CD14-positive monocyte (primary cell): ENCODE data around the gene PER1. TPM values are rescaled to one million over a fixed set of nuclear protein-coding genes. Genes with fewer than 3 reads are reported as not detected.

Source experiments
- DNase-seq, 3 donors: peaks; one replicate each; pipeline ENCODE4 v3.0.0-alpha.2; 2011 to 2022
- H2AFZ ChIP-seq: 2 replicates; pipeline ENCODE4 v1.6.0; 2012; ENCODE audit warnings: mild to moderate bottlenecking, low read depth, low read length, inconsistent platforms; ENCODE audit not compliant: insufficient read depth, poor library complexity, severe bottlenecking
- H3K27ac ChIP-seq, 2 donors: 1 replicate in 1 of 2; 2 replicates in 1 of 2; pipeline ENCODE4 v1.5.1; 2012 to 2013; ENCODE audit warnings: low read length in 2 of 2, control low read depth in 1 of 2, inconsistent platforms in 1 of 2, low read depth in 1 of 2, mild to moderate bottlenecking in 1 of 2
- H3K27me3 ChIP-seq, 2 donors: one replicate each; pipeline versions ENCODE4 v1.6.0 to v1.6.1; 2011 to 2013; ENCODE audit warnings: low read length in 2 of 2; ENCODE audit not compliant: control insufficient read depth in 2 of 2, insufficient read depth in 2 of 2
- H3K36me3 ChIP-seq, 2 donors: replicated peaks in 1 of 2; 1 replicate in 1 of 2; 2 replicates in 1 of 2; pipeline versions ENCODE4 v1.5.1 to v1.6.1; 2012 to 2013; ENCODE audit warnings: low read length in 2 of 2, control low read depth in 1 of 2, inconsistent platforms in 1 of 2, mild to moderate bottlenecking in 1 of 2; ENCODE audit not compliant: insufficient read depth in 2 of 2, control insufficient read depth in 1 of 2
- H3K4me1 ChIP-seq, 2 donors: 1 replicate in 1 of 2; 2 replicates in 1 of 2; pipeline versions ENCODE4 v1.5.1 to v1.6.1; 2012 to 2013; ENCODE audit warnings: low read length in 2 of 2, control low read depth in 1 of 2, inconsistent platforms in 1 of 2, mild to moderate bottlenecking in 1 of 2, moderate library complexity in 1 of 2; ENCODE audit not compliant: insufficient read depth in 2 of 2, control insufficient read depth in 1 of 2
- H3K4me2 ChIP-seq: replicated peaks from 2 replicates; pipeline ENCODE3; 2012; ENCODE audit warnings: low read length, moderate library complexity, mild to moderate bottlenecking; ENCODE audit not compliant: poor library complexity, severe bottlenecking; ENCODE audit errors: extremely low read depth
- H3K4me3 ChIP-seq, 3 experiments: fragments of 200-600 bp in 1 of 3; sonication (generic) in 1 of 3; replicated peaks in 1 of 3; 1 replicate in 2 of 3; 2 replicates in 1 of 3; pipeline ENCODE4 v1.5.1; 2011 to 2013; ENCODE audit warnings: low read length in 3 of 3, mild to moderate bottlenecking in 3 of 3, control low read depth in 2 of 3, low read depth in 2 of 3, inconsistent platforms in 1 of 3, moderate library complexity in 1 of 3
- H3K79me2 ChIP-seq: 2 replicates; pipeline ENCODE4 v1.6.0; 2012; ENCODE audit warnings: mild to moderate bottlenecking, control low read depth, inconsistent platforms, low read length, moderate library complexity; ENCODE audit not compliant: insufficient read depth
- H3K9ac ChIP-seq: 2 replicates; pipeline ENCODE4 v1.6.0; 2017; ENCODE audit warnings: low read length, mild to moderate bottlenecking; ENCODE audit not compliant: insufficient read depth, poor library complexity, severe bottlenecking
- H3K9me3 ChIP-seq, 2 donors: replicated peaks in 1 of 2; 1 replicate in 1 of 2; 2 replicates in 1 of 2; pipeline versions ENCODE4 v1.5.1 to v1.6.1; 2012 to 2013; ENCODE audit warnings: low read length in 2 of 2, control low read depth in 1 of 2; ENCODE audit not compliant: control insufficient read depth in 1 of 2, insufficient read depth in 1 of 2
- H4K20me1 ChIP-seq: 2 replicates; pipeline ENCODE4 v1.6.0; 2012; ENCODE audit warnings: mild to moderate bottlenecking, low read length, control low read depth, moderate library complexity; ENCODE audit not compliant: insufficient read depth
- H3K27ac Mint-ChIP-seq, 7 donors: one replicate each; pipeline ENCODE4 v1.8.0; 2020; ENCODE audit warnings: mild to moderate bottlenecking in 7 of 7, mixed read lengths in 7 of 7, moderate library complexity in 6 of 7, inconsistent platforms in 2 of 7
- H3K27me3 Mint-ChIP-seq, 3 donors: one replicate each; pipeline ENCODE4 v1.8.0; 2021 to 2022; ENCODE audit warnings: low read depth in 3 of 3, mild to moderate bottlenecking in 3 of 3, mixed read lengths in 3 of 3, moderate library complexity in 3 of 3, inconsistent platforms in 1 of 3
- H3K36me3 Mint-ChIP-seq, 2 donors: one replicate each; pipeline ENCODE4 v1.8.0; 2020; ENCODE audit warnings: mixed read lengths in 2 of 2, inconsistent platforms in 1 of 2, mild to moderate bottlenecking in 1 of 2
- H3K4me1 Mint-ChIP-seq: one replicate; pipeline ENCODE4 v1.8.0; 2020; ENCODE audit warnings: mild to moderate bottlenecking, mixed read lengths
- H3K4me3 Mint-ChIP-seq, 2 donors: one replicate each; pipeline ENCODE4 v1.8.0; 2020; ENCODE audit warnings: mild to moderate bottlenecking in 2 of 2, mixed read lengths in 2 of 2, moderate library complexity in 1 of 2
- H3K9me3 Mint-ChIP-seq, 7 donors: one replicate each; pipeline ENCODE4 v1.8.0; 2020 to 2022; ENCODE audit warnings: mixed read lengths in 7 of 7, mild to moderate bottlenecking in 6 of 7, moderate library complexity in 6 of 7, inconsistent platforms in 2 of 7
- WGBS: methylation state at CpG from one replicate; pipeline ENCODE4 v1.1.5; 2013; ENCODE audit warnings: missing lambda C conversion rate; ENCODE audit not compliant: insufficient coverage; 5-methylcytosine and 5-hydroxymethylcytosine counted together
- intact Hi-C, 2 donors: fragments of 100-400 bp; cut with micrococcal nuclease; formaldehyde crosslinking; loops; one replicate each; pipeline versions ENCODE4 v1.15.0 to v1.15.1; 2023
- polyA plus RNA-seq, 3 donors: library from polyadenylated mRNA; depleted of rRNA in 1 of 3; unstranded in 2 of 3; stranded (reverse) in 1 of 3; fragments of 300-500 nt in 2 of 3; fragments of >200 nt in 1 of 3; fragmentation: Illumina TruSeq in 2 of 3; gene quantifications; 1 replicate in 2 of 3; 2 replicates in 1 of 3; pipeline ENCODE4 v1.2.3, GENCODE V29; 2012 to 2021
- TF ChIP-seq, protein P1 (sequence below): fragments of 200-600 bp; IDR thresholded peaks from one replicate; pipeline ENCODE4 v1.8.0; 2022; ENCODE audit warnings: antibody characterized with exemption, mild to moderate bottlenecking

PER1 gene
- polyA plus RNA-seq, 3 donors = 5.6 to 457 (median 9.6) TPM

DNA sequence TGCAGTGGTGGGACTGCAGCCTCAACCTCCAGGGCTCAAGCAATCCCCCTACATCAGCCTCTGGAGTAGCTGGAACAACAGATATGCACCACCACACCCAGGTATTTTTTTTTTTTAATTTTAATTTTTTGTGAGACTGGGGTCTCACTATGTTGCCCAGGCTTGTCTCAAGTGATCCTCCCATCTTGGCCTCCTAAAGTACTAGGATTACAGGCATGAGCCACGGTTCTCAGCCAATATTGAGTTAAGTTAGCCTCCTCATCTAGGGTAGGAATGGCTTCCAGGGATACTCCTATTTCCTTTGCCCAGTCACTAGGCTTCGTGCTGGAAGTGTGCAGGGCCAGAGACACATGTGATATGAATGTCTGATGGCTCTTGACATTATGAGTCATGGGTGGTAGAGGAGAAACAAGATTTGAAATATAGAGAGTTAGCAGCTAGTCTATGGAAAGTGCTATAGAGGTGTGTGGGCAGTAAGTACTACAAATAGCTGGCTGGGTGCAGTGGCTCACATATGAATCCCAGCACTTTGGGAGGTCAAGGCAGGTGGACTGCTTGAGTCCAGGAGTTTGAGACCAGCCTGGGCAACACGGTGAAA is 20.3 kb downstream of the PER1 start:
- Histone ChIP-seq H3K27me3 (peaks cover 7 to 32% of the 10 kb centered on the region in 2 donors), H3K36me3 (no peaks in the 10 kb centered on the region), H3K27ac (no peak overlapping the region), H4K20me1 (no peaks in the 10 kb centered on the region), H2AFZ (no peak overlapping the region), H3K9me3 (no peaks in the 10 kb centered on the region), H3K4me3 (no peak overlapping the region), H3K79me2 (no peaks in the 10 kb centered on the region), H3K9ac (no peak overlapping the region), H3K4me2 (no peak overlapping the region), H3K4me1 (peaks cover 4% of the 10 kb centered on the region in 2 donors)
- intact Hi-C loops = loop anchor here in 1 of 2 donors (10.0 kb wide), 1 partner anchor 163 kb away; the partner anchor contains the start of gene SLC25A35
- no peak overlapping the region for H3K27ac Mint-ChIP-seq
- TF ChIP-seq, protein P1, sequence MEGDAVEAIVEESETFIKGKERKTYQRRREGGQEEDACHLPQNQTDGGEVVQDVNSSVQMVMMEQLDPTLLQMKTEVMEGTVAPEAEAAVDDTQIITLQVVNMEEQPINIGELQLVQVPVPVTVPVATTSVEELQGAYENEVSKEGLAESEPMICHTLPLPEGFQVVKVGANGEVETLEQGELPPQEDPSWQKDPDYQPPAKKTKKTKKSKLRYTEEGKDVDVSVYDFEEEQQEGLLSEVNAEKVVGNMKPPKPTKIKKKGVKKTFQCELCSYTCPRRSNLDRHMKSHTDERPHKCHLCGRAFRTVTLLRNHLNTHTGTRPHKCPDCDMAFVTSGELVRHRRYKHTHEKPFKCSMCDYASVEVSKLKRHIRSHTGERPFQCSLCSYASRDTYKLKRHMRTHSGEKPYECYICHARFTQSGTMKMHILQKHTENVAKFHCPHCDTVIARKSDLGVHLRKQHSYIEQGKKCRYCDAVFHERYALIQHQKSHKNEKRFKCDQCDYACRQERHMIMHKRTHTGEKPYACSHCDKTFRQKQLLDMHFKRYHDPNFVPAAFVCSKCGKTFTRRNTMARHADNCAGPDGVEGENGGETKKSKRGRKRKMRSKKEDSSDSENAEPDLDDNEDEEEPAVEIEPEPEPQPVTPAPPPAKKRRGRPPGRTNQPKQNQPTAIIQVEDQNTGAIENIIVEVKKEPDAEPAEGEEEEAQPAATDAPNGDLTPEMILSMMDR = no peak
- H3K4me3 Mint-ChIP-seq = peak overlapping the region in 1 of 2 donors; percentile 46
- H3K36me3 Mint-ChIP-seq = peaks cover 2 to 4% of the 10 kb centered on the region in 2 donors
- 78% methylated on average over 1 of the region's 3 CpGs for WGBS
- H3K4me1 Mint-ChIP-seq = peaks cover 4% of the 10 kb centered on the region
- peaks cover 38 to 61% (median 49%) of the 10 kb centered on the region in 3 donors for H3K27me3 Mint-ChIP-seq
- peak in 1 of 3 donors; percentile 3 for DNase-seq
- peaks cover 0 to 3% (median 0%) of the 10 kb centered on the region in 7 donors for H3K9me3 Mint-ChIP-seq

DNA sequence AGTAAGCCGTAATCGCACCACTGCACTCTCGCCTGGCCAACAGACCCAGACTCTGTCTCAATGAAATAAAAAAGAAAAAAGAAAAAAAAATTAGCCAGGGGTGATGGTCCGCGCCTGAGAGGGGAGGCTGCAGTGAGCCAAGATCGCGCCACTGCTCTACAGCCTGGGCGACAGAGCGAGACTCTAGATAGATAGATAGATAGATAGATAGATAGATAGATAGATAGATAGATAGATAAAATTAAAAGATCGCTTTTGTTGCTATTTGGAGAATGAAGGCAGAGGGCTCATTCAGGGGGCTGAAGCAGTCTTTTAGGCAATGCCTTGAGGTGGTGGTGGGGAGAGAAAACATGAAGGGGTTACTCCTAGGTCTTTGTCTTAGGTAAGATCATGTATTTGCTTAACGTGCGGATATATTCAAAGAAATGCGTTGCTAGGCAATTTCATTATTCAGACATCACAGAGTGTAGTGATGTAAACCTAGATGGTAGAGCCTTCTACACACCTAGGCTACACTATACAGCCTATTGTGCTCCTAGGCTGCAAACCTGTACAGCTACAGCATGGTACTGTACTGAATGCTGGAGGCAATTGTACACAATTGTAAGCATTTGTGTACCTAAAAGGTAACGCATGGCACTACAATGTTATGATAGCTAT is 23.9 kb downstream of the PER1 start:
- Mint-ChIP-seq H3K27ac (no peak overlapping the region), H3K27me3 (peaks cover 68 to 77% (median 74%) of the 10 kb centered on the region in 3 donors)
- intact Hi-C loops = loop anchor here in 1 of 2 donors (5.0 kb wide), 1 partner anchor 34 kb away; the partner anchor contains the start of gene VAMP2

More for the DNA sequence above, 23.9 kb downstream of the PER1 start:
- Mint-ChIP-seq H3K4me3 (peak overlapping the region in 1 of 2 donors; percentile 67), H3K4me1 (peaks cover 39% of the 10 kb centered on the region), H3K9me3 (peaks cover 0 to 27% (median 18%) of the 10 kb centered on the region in 7 donors), H3K36me3 (peaks cover 14 to 22% of the 10 kb centered on the region in 2 donors)
- H3K27ac ChIP-seq = no peak overlapping the region
- peaks cover 8% of the 10 kb centered on the region for H4K20me1 ChIP-seq
- H3K4me2 ChIP-seq = no peak overlapping the region
- peaks cover 0 to 20% of the 10 kb centered on the region in 2 donors for H3K9me3 ChIP-seq
- no peak for DNase-seq
- H2AFZ ChIP-seq = no peak overlapping the region
- peaks cover 35 to 63% of the 10 kb centered on the region in 2 donors for H3K27me3 ChIP-seq
- no peaks in the 10 kb centered on the region for H3K36me3 ChIP-seq
- no peak overlapping the region for H3K9ac ChIP-seq
- peaks cover 39 to 41% of the 10 kb centered on the region in 2 donors for H3K4me1 ChIP-seq
- no peak overlapping the region for H3K4me3 ChIP-seq
- WGBS = 96% methylated on average over 10 of the region's 14 CpGs
- TF ChIP-seq, protein P1 = no peak
- no peaks in the 10 kb centered on the region for H3K79me2 ChIP-seq
